Mucosa of stomach (tissue), 1 donor: Measurements from ENCODE around the gene UBE2E2.

Experiments used
- H3K27me3 ChIP-seq: one replicate; pipeline ENCODE4 v1.7.0; 2013; ENCODE audit warnings: mild to moderate bottlenecking, low read length; ENCODE audit not compliant: control insufficient read depth, insufficient read depth
- H3K36me3 ChIP-seq: one replicate; pipeline ENCODE4 v1.7.0; 2013; ENCODE audit warnings: low read length; ENCODE audit not compliant: control insufficient read depth, insufficient read depth
- H3K4me1 ChIP-seq: one replicate; pipeline ENCODE4 v1.7.0; 2013; ENCODE audit warnings: mild to moderate bottlenecking, low read length; ENCODE audit not compliant: control insufficient read depth, insufficient read depth
- H3K4me3 ChIP-seq: one replicate; pipeline ENCODE4 v1.7.0; 2013; ENCODE audit warnings: low read length
- H3K9ac ChIP-seq: one replicate; pipeline ENCODE4 v1.7.0; 2013; ENCODE audit warnings: mild to moderate bottlenecking, low read length, moderate library complexity
- H3K9me3 ChIP-seq: one replicate; pipeline ENCODE4 v1.7.0; 2013; ENCODE audit warnings: mild to moderate bottlenecking, low read length, moderate library complexity; ENCODE audit not compliant: control insufficient read depth
- donor health status: Pancreatic carcinoma.

The UBE2E2 gene

GRCh38 chr3:23629181-23629894 is 426.2 kb downstream of the UBE2E2 start:
- H3K9ac ChIP-seq: no peak overlapping the region
- no peaks in the 10 kb centered on the region for H3K9me3 ChIP-seq
- peaks cover 12% of the 10 kb centered on the region for H3K4me1 ChIP-seq
- no peaks in the 10 kb centered on the region for H3K36me3 ChIP-seq
- no peaks in the 10 kb centered on the region for H3K27me3 ChIP-seq
- H3K4me3 ChIP-seq: no peak overlapping the region

- H3K4me1 ChIP-seq: peaks cover 12% of the 10 kb centered on the region
- no peak overlapping the region for H3K9ac ChIP-seq
- H3K27me3 ChIP-seq: no peaks in the 10 kb centered on the region
- no peak overlapping the region for H3K4me3 ChIP-seq
- no peaks in the 10 kb centered on the region for H3K9me3 ChIP-seq
- H3K36me3 ChIP-seq: no peaks in the 10 kb centered on the region
Observed at GRCh38 chr3:23633261-23633960, 430.3 kb downstream of the UBE2E2 start.

GRCh38 chr3:23637339-23637738 is 434.2 kb downstream of the UBE2E2 start:
- Histone ChIP-seq H3K9me3 (no peaks in the 10 kb centered on the region), H3K27me3 (no peaks in the 10 kb centered on the region), H3K4me3 (no peak overlapping the region), H3K36me3 (no peaks in the 10 kb centered on the region), H3K9ac (no peak overlapping the region), H3K4me1 (no peaks in the 10 kb centered on the region)

- no peak overlapping the region for H3K9ac ChIP-seq
- H3K9me3 ChIP-seq: no peaks in the 10 kb centered on the region
- H3K27me3 ChIP-seq: no peaks in the 10 kb centered on the region
- no peaks in the 10 kb centered on the region for H3K4me1 ChIP-seq
- H3K36me3 ChIP-seq: no peaks in the 10 kb centered on the region
- H3K4me3 ChIP-seq: no peak overlapping the region
Observed at GRCh38 chr3:23640471-23641146, 437.5 kb downstream of the UBE2E2 start.
